Peyer's patch (tissue), 4 donors: ENCODE data around the gene PPFIA1.

Source experiments
- CTCF ChIP-seq, 6 experiments: fragments of 450-650 bp in 4 of 6; fragments of 200-600 bp in 2 of 6; sonication (generic) in 1 of 6; IDR thresholded peaks; one replicate each; pipeline ENCODE4 v1.5.1; 2017 to 2019; ENCODE audit warnings: antibody characterized with exemption in 6 of 6, mild to moderate bottlenecking in 3 of 6, moderate library complexity in 1 of 6
- POLR2A ChIP-seq, 2 donors: fragments of 450-650 bp; IDR thresholded peaks; one replicate each; pipeline ENCODE4 v1.5.1; 2017; ENCODE audit warnings: antibody characterized with exemption in 2 of 2, mild to moderate bottlenecking in 2 of 2, moderate library complexity in 2 of 2

DNA sequence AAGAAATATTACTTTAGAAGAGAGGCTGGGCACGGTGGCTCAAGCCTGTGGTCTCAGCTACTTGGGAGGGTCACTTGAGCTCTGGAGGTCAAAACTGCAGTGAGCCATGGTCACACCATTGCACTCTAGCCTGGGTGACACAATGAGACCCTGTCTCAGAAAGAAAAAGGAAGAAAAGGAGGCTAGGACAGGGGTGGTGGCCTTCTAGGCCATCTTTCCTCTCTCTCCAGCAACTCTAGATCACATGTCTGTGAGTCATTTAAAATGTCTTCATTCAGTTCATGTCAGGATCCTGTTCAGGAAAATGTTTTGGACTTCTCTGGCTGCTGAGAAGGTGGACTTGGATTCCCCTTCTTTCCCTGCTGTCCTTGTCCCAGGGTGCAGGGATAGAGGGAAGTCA is 53.3 kb downstream of the PPFIA1 start:
- TF ChIP-seq CTCF (IDR thresholded peaks at IDR 0.05), result no peak
- no peak for TF ChIP-seq POLR2A (IDR thresholded peaks at IDR 0.05)
